Stimulated activated naive CD4-positive, alpha-beta T cell (primary cell): ENCODE results near the gene PKDCC.

Experiments used
- DNase-seq, 6 experiments: peaks; one replicate each; lab custom pipeline; 2025; lab: John Stamatoyannopoulos, UW

The PKDCC gene

GRCh38 chr2:42049221-42050009, 1.6 kb downstream of the PKDCC start:
- no peak for DNase-seq

DNA sequence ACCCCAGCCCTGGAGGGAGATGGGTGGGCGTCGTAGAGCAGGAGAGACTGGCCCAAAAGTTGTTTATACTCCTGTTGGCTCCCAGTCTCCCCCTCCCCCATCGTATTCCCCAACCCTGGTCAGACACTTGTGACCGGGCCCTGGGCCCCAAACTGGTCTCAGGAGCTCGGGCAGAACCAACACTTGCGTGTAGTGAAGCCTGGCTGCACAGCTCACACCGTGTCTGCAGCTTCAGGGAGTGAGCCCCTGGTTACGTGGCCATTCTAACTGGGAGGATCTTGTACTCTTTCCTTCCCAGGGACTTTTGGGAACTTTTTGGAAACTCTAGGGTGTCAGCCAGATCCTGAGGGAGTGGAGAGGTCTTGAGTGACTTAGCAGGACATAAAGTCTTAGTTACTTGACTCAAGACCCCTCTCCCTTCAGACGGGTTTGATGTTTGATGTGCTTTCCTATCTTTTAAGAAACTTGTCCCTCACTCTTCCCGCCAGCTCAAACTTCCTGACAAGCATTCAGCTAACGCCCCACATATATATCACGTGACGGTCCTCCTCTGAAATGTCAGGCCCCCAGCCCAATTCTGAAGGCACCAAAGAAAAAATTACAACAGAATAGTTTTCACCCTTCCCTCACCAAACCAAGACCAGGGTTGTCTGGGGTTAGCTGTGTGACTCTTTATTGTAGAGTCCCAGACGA, 2.3 kb downstream of the PKDCC start:
- DNase-seq: no peak

DNA sequence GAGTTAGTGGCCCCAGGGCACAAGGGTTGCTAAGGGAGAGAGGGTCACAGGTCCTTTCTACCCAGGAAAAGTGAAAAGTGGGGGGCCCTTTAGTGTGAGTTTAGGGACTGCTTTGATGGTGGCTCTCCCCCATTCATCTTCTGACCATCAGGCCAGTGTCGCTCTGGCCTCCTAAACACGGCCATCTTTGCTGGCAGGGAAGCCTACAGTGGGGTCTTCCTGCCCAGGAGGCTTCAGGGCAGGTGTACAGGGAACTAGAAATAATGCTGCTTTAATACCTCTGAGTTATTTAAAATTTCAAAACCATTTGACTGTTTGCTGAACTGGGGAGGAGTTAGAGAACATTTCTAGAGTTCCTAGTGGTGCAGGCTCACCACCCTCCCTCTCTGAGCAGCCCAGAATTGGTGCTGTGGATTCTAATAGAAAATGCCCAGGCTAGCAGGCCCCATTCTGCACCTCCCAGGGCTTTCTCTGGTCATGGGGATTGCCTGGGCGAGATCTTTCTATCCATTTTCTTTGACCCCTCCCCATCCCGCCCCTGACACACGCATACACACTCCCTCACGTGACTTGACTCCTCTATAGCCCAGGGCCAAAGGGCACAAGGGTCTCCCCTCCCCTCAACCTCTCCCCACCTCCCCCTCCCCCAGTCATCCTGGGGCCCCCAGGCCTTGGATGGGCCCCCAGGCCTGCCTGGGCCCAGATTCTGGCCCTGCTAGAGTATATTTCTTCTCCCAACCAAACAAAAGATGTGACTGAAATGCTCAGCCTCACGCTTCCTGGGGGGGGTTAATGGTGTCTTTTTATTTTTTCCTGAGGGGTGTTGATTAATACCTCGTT, 3.1 kb downstream of the PKDCC start:
- no peak for DNase-seq

DNA sequence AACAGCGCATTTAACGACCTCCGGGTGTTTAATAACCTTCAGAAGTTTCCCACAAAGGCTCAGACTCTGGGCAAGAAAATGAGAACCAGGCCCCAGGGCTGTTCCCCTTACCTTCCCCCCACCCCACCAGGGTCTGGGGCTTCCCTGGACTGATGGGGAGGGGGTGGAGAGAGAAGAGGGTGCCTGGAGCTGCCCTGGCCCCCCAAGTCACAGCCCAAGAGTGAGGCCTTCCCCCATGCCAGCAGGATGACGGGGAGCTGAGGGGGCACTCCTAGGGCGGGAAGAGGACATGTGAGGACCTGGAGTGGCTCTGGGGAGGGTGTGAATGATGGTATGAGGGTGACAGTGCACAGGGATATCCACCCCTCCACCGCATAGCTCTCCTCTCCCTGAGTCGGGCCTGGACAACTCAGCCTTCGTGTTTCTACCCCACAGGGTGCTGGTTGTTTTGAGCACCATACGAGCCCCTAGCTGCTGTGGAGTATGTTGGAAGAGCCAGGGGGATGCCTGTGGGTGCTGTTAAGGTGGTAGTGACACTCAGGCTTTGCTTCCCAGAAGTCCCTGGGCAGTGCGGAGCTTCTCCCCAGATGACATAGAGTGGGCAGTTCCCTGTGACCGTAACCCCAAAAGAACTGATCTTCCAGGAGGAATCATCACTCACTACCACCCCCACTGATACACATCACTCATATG, 3.9 kb downstream of the PKDCC start:
- no peak for DNase-seq

DNA sequence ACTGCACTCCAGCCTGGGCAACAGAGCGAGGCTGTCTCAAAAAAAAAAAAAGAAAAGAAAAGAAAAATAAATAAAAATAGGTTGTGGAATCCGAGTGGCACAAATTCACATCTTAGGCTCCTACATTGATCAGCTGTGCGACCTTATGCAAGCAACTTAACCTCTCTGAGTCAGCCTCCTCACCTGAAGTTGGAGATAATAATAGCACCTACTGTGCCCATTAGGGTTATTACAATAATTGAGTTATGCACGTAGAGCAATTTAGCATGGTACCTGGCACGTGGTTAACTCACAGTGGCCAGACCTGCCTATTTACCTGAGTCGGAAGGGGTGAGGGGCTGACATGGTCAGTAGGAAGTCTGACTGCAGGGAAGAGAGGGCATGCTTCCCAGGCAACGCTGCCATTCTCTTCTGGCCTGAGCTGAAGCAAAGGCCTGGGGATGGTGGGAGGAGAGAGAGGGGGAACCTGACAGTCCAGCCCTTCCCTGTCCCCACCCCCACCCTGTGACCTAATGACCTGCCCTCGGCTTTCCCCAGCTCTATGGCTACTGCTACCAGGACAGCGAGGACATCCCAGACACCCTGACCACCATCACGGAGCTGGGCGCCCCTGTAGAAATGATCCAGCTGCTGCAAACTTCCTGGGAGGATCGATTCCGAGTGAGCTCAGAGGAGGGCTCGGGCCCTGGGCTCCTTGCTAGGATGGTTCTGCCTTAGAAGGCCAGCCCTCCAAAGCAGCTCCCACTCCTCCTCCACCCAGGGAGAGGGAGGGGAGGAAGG, 5.1 kb downstream of the PKDCC start:
- no peak for DNase-seq

GRCh38 chr2:42053482-42053790, 5.6 kb downstream of the PKDCC start:
- DNase-seq: no peak

- no peak for DNase-seq
These were observed 6.2 kb downstream of the PKDCC start for GRCh38 chr2:42053791-42054701.

DNA sequence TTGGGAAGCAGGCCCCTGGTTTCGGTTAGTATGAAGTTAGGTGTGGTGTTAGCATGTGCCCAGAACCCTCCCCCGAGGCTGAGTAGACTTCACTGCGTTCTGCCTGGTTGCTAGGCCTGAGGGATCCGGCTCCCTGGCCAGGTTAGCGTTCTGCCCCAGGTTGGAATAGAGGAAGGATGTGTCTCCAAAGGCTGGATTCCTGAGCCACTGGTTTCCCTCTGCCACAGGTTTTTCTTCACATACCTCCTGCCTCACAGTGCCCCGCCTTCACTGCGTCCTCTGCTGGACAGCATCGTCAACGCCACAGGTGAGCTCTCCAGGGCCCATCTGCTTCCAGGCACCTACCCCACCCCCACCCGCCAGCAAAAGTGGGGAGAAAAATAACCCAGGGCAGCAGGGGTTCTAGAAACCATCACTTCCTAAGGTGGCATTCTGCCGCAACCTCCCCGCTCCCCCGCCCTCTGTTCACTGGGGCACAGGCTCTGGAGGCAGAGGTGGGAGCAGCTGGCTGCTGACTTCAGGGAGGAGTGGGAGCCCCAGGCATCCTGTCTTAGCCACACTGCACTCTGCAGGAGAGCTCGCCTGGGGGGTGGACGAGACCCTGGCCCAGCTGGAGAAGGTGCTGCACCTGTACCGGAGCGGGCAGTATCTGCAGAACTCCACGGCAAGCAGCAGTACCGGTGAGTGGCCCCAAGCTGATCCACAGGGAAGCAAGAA, 7.1 kb downstream of the PKDCC start:
- no peak for DNase-seq

DNA sequence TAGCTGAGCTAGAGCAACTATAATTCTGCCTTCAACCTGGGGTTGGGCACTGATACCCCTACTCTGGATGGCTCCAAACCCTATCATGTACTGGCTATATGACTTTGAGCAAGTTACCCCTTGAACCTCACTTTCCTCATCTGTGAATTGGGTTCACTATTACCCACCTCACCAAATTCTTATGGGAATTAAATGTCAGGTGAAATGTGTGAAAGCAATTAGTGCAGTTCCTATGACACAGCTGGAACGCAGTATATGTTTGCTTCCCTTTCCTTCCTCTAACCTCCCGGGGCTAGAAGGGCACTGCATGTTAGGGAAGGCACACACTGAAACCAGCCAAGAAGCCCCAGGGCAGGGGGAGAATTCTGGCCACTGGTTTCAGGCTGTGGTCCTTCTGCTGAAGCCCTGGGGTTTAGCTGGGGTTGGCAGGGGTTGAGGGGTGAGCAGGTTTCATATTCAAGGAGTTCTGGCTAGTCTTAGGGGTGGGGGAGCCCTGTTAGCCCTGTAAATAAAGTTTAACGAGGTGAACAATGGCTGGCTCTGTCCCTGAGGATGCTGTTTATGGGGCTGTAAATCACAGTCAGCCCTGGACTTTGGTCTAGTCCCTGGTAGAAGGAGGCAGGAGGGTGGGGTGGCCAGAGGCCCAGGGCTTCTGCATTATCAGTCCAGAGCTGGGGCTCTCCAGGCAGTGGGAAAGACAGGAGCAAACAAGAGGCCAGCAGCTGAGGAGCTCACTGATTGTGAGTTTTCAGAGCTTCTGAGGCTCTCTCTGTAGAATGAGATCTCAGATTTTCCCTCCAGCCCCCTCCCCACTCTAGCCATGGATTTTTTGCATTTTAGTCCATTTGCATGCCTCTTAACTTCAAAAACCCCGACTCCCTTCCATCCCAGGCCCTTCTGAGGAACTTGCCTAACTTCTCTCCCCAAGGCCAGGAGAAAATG, 8.0 kb downstream of the PKDCC start:
- no peak for DNase-seq

GRCh38 chr2:42057159-42057901, 9.5 kb downstream of the PKDCC start:
- DNase-seq: no peak

- no peak for DNase-seq
These were observed 10.2 kb downstream of the PKDCC start for GRCh38 chr2:42057902-42058450.

DNA sequence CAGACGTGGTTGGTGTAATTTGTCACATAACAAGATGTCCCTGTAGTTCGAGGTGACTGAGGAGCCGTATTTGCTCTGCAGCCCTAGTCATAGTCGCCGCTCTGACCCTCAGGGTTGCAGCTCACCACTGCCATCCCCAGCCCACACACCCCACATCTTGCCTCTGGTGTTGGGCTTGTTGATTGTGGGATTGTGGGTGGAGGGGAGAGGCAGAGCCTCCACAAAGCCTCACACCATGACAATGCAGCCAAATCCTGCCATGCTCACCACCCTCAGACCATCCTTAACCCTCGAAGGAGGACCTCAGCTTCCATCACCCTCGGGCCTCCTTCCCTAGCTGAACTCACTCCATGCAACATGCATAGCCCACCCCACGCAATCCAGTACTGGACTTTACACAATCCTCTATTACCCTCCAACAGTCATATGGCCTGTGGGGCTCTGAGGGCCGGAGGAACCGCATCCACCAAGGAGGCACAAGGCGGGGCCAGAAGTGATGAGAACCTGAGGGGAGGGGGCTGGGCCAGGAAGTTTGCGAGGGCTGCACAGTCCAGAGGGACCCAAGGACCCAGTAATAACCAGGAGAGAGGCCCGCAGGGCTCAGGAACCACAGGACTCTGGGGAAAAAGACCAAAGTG, 11.6 kb downstream of the PKDCC start:
- no peak for DNase-seq

GRCh38 chr2:42060028-42060427, 12.2 kb downstream of the PKDCC start:
- no peak for DNase-seq

DNA sequence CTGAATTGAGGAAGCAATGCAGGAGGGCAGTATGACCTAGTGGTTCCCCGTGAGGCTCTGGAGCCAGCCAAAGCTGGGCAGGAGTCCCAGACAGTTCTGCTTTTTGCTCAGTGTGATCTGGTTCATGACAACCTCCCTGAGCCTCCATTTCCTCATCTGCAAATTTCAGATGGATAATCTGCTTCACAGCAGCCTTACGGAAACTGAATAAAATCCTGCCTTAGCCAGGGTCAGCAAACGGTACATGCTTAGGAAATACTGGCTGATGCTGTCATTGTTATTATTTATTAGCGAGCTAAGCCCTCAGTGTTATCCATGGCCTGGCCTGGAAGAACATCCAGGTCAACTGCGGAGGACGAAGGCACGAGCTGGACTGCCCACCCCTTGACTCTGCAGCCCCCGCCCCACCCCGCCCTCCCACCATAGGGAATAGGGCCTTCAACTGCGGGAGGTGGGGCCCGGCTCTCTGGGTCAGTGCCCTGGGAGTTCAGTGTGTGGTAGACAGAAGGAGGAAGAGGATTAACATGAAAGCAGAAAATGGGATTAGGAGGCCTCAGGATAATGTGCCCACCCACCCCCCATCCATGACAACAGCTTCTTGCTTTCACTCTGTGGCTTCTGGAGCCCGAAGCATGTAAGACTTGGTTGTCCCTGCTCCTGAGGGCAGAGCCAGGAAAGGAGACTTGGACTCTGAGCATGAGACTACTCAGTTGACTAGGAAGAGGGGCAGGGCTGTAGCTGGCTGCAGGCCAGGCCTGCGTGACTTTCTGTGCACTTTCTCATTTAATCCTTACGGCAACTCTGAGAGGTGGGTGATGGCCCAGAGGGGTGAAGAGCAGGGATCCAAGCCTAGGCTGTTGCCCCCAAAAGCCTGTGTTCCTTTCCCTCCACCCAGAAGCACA, 13.1 kb downstream of the PKDCC start:
- no peak for DNase-seq

DNA sequence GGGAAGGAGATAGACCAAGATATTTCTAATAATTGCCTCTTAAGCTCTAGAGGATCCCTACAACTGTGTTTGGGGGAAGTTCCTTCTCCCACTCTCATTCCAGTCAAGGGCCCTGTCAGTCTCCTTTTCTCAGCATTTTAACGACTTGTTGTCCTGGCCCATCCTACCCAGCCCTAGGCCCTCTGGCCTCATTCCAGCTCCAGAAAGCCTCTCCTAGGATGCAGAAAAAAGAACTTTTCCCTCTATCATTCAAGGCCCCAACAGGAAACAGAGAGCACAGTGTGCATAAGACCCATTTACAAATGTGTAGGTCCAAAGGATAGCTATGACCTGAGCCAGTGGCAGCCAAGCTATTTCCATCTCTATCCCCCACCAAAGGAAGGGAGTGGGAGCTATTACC, 14.0 kb downstream of the PKDCC start:
- DNase-seq: no peak
